Activated T-helper 1 cell treated with Interleukin-2 at 50 U/mL for 16 hours (primary cell): Measurements from ENCODE around the gene UCHL3.
A peak's percentile ranks its signal among the peaks of the same experiment; 100 is the strongest.
"Not testable (repeated sequence)": the region's sequence is repeated elsewhere in the genome, so short reads cannot be mapped to it uniquely, and the experiment has no call there.

Experiments used
- DNase-seq: peaks from one replicate; pipeline ENCODE4 v3.0.0-alpha.2; 2020; ENCODE audit warnings: low read depth

The UCHL3 gene

GRCh38 chr13:75549262-75550158 lies at the start of gene UCHL3:
Gene UCHL3 (plus strand): TSS chr13:75549791. CDS start chr13:75549821, 30 bp downstream.
- peak; percentile 97 for DNase-seq

DNA sequence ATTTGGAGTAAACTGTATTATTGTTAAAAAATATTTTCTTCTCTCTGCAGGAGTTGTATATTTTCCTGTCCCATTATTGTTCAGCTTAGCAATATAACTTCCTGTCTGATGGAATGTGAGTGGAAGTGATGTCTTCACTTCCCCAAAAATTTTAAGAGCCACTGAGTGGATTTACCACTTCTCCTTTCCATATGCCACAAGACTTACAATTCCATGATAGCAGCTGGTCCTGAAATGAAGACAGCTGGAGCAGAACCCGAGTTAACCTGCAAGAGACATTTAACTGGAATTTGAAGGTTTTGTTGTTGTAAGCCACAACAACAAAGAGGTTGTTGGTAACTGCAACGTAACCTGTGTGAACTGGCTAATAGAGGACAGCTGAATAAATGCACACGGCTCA lies 44.3 kb upstream of the UCHL3 start:
- no peak for DNase-seq

DNA sequence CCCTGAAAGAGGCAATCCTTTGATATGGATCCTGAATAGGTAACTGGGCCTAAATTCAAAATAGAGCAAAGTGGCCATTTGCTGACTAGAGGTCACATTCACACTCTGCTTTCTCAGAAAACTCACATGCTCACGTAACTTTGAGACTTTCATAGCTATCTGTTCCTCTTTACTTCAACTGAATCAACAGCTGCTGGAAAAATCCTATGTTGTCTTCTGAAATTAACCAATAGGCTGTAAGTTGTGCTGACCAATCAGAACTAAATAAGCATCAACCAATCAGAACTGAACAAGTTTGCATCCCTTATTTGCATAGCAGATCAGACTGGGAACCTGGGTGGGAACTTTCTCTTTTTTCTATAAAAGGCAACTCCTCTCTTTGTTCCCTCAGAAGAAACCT lies 43.6 kb upstream of the UCHL3 start:
- no peak for DNase-seq

DNA sequence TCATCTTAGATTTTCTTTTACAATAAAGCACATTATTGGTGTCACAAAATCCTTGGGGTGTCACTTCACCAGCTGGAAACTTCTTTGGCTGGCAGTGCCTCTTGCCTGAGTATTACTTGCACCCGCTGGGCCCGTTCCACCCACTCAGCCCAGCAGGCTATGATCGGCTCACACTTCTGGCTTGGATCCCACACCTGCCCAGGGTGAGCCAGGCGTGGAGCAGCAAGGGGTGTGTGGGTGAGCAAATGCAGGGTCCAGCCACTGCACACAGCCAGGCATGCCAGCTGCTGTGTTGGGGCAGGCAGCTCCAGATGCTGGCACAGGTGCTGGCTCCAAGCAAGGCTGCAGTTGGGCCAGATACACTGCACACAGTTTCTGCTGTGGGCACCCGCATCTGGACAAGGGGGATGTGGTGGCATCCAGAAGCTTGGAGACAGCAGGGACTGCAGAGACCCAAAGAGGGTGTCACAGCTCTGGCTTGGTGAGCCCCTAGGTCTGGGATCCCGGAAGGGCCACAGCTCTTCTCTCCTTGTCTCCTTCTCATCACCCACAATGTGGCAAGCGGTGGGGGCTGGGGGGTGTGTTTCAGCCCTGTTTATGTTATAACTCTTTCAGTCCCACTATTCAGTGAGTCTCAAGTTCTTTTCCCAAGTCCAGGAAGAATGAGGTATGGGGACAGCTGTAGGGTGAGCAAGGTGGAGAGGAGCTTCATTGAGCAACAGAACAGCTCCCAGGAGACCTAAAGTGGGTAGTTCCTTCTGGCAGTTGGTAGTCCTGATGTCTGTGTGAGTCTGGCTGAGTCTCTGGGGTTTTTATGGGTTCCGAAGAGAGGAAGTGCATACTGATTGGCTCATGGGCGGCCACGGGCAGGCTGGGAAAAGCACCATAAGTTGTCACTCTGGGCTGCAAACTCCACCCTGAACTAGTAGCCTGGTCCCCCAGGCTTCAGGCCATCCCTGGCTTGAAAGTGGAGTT lies 42.3 kb upstream of the UCHL3 start:
- DNase-seq: no peak

- no peak for DNase-seq
Measured at GRCh38 chr13:75508002-75508548, 41.5 kb upstream of the UCHL3 start.

DNA sequence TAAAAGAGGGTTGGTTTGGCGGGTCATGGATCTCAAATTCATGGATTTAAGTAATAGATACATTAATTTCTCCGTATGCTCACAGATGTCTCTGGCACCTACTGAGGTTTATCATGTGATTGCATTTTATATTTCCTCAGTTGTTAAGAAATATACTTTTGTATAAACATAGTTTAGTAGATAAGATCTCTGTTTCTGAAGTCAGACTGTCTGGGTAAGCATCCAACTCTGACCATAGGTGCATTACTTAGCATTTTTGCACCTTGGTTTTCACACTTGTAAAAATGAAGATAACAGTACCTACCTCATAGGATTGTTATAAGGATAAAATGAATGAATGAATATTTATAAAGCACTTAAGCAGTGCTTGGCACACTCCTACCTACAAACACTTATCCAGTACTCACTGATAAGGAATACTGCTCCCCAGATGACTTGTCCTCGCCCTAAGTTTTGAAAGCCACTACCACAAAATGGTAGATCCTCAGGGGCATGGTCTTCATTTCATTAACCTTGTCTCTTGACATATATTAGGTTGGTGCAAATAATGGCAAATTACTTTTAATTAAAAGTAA lies 38.5 kb upstream of the UCHL3 start:
- no peak for DNase-seq

GRCh38 chr13:75512253-75512652 lies 37.3 kb upstream of the UCHL3 start:
- DNase-seq: no peak

DNA sequence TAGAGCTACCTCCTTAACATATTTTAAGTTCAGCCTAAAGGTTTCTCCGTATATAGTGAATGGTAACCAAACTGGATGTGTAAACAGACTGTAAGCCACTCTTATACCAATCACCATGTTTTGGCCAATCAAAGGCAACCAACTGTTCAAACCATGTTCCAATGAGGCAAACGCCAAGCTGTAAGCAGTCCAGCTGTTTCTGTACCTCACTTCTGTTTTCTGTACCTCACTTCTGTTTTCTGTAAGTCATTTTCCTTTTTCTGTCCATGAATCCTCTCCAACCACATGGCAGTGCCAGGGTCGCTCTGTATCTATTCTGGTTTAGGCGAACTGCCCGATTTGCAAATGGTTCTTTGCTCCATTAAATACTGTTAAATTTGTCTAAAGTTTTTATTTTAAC lies 36.3 kb upstream of the UCHL3 start:
- DNase-seq: no peak

DNA sequence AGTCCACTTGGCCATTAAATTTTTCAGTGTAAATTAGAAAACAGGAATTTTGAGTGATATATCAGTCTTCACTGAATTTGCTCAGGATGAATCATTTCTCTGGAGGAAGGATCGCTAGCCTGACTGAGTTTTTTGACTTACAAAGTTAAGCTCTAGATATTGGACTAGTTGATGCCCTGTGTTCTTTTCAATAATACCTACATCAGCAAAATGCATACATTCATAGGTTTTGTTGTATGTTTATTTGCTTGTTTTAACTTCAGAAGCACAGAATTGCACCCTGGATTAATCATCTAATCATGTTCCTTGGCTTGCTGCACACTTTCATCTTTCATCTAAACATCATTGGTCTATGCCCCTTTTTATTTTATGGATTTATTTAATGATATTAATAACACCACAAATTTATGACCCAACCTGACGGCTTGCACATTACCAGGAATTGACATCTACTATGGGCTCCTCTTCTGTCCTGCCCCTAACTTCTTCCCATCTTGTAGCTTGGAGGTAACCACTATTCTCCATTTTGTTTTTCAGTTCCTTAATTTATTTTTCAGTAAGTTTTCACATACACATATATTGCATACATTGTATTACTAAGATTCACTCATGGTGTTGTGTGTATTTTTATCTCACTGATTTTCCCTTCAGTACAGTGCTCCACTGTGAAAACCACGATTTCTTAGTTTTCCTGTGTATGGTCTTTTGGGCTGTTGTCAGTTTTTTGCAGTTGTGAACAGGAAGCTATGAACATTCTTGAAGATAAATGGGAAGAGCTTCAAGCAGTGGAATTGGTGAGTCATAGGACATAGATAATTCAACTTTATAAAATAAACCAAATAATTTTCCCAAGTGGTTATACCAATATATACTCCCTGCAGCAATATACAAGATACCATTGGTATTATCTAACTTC lies 35.3 kb upstream of the UCHL3 start:
- no peak for DNase-seq

- DNase-seq: no peak
Measured at GRCh38 chr13:75518439-75519088, 31.0 kb upstream of the UCHL3 start.

GRCh38 chr13:75521956-75522355 lies 27.6 kb upstream of the UCHL3 start:
- DNase-seq: no peak

- DNase-seq: no peak
Measured at GRCh38 chr13:75530549-75530961, 19.0 kb upstream of the UCHL3 start.

DNA sequence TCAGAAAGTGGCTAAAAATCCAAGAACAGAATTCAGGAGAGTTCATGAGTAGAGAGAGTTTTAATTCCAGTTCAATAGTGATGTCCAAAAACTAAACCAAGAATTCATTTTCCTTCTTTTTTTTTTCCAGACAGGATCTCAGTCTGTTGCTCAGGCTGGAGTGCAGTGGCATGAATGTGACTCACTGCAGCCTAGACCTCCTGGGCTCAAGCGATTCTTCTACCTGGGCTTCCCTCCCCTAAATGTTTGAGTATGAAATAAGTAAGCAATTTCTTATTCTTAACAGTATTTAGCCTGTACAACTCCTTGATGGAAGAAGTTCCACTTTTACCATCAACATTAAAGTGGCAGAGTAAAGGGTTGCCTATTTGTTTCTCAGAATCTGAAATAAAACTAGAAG lies 15.7 kb upstream of the UCHL3 start:
- DNase-seq: no peak

DNA sequence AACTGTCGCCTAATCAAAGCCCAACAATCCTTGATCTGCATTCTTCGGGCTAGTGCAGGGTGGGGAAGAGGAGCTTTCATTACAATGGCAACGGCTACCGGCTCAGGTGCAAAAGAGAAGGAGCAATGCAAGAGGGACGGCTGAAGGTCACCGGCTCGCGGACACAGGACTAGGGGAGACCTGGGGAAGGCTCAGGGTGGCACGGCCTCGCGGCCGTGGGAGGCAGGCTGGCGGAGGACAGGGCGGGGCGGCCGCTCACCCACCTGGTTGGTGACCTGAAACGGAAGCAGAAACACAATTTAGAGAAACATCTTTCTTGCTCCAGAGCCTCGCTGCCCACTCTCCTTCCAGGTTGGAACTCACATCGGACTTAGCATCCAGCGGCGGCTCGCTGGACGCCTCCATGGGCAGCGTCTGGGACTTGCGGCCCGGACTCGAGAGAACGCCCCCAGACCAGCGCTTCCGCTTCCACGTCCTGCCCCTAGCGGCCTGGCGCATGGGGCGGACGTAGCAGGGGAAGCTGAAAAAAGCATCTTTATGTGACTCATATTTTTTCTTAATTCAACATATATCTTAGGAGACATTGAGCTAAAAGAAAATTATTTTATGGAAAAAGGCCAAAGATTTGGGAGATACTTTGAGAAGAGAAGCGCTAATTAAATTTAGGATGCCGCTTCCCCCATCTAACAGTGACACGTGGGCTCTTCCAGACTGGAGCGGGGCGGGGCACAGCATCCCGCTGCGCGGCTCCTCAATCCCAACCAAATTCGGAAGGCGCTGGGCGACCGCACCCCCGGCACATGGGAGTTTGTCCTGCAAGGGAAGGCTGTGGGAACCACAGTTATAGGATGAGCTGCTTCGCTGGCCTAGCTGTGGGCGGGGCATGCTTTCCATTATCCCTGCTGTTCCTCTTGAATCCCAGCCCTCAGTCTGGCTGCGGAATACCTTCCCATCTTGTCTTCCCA lies 11.9 kb upstream of the UCHL3 start, which contains the start of gene COMMD6:
COMMD6 (minus strand) TSS at position 441 of the 965 bp plus-strand sequence; CDS start at position 405, 36 bp downstream.
- DNase-seq: peak; percentile 51

DNA sequence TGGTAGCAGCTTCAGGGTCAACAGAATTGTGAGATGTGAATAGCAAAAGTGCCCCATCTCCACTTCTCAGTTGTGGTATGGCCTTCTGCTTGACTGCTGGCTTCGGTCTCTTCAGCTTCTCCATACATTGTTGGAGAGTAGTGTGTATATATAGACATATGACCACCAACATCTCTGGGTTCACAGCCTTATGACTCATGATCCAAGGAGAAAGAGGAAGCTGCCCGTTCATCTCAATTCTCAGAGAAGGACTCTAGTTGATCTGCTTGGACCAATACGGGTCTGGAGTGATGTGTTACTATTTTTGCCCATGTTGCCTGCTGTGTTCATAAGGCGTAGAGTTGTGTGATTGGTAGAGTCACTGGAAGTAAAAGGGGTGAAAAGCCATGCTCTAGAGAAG lies 8.3 kb upstream of the UCHL3 start:
- no peak for DNase-seq

GRCh38 chr13:75541961-75542360 lies 7.6 kb upstream of the UCHL3 start:
- no peak for DNase-seq

- DNase-seq: no peak
Measured at GRCh38 chr13:75544681-75545330, 4.8 kb upstream of the UCHL3 start.

DNA sequence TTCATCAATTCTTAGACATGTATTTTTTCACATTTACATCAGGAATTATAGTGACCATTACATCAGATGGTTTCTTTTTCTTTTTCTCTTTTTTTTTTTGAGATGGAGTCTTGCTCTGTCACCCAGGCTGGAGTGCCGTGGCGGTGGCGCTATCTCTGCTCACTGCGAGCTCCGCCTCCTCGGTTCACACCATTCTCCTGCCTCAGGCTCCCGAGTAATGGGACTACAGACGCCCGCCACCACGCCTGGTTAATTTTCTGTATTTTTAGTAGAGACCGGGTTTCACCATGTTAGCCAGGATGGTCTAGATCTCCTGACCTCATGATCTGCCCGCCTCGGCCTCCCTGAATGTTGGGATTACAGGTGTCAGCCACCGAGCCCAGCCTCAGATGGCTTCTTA lies 4.2 kb upstream of the UCHL3 start:
- DNase-seq: not testable (repeated sequence)

GRCh38 chr13:75547917-75548316 lies 1.7 kb upstream of the UCHL3 start:
- DNase-seq: no peak
